Bronchial epithelial cell (primary cell): ENCODE results near the gene FLAD1. TPM values are rescaled to one million over a fixed set of nuclear protein-coding genes. Genes with fewer than 3 reads are reported as not detected.
"Not testable (repeated sequence)": the region's sequence is repeated elsewhere in the genome, so short reads cannot be mapped to it uniquely, and the experiment has no call there.

Source experiments
- DNase-seq: peaks from one replicate; pipeline ENCODE4 v3.0.0-alpha.2; 2010; ENCODE audit warnings: low read depth
- FAIRE-seq: peaks from 2 replicates; lab custom pipeline; 2011; peaks lifted over from hg19 to GRCh38; lab: Jason Lieb, UNC
- H3K27me3 ChIP-seq: 2 replicates; pipeline ENCODE4 v1.5.1; 2011; ENCODE audit warnings: low read length; ENCODE audit not compliant: control insufficient read depth, insufficient read depth
- H3K36me3 ChIP-seq: 2 replicates; pipeline ENCODE4 v1.5.1; 2011; ENCODE audit warnings: low read length; ENCODE audit not compliant: control insufficient read depth, insufficient read depth
- H3K4me3 ChIP-seq: 2 replicates; pipeline ENCODE4 v1.5.1; 2011; ENCODE audit warnings: mild to moderate bottlenecking, low read depth, low read length, control low read depth
- CTCF ChIP-seq: IDR thresholded peaks from 2 replicates; pipeline ENCODE4 v1.5.1; 2011; ENCODE audit warnings: mild to moderate bottlenecking, moderate library complexity, low read length, control low read depth, inconsistent platforms; ENCODE audit not compliant: insufficient read depth, severe bottlenecking
- total RNA-seq: library from RNA; depleted of rRNA; stranded (reverse); fragments of >200 nt; gene quantifications from 2 replicates; pipeline ENCODE4 v1.2.1, GENCODE V29; 2014

FLAD1 gene
- total RNA-seq, 1 donor from 2014 or later, result 40.8 TPM

DNA sequence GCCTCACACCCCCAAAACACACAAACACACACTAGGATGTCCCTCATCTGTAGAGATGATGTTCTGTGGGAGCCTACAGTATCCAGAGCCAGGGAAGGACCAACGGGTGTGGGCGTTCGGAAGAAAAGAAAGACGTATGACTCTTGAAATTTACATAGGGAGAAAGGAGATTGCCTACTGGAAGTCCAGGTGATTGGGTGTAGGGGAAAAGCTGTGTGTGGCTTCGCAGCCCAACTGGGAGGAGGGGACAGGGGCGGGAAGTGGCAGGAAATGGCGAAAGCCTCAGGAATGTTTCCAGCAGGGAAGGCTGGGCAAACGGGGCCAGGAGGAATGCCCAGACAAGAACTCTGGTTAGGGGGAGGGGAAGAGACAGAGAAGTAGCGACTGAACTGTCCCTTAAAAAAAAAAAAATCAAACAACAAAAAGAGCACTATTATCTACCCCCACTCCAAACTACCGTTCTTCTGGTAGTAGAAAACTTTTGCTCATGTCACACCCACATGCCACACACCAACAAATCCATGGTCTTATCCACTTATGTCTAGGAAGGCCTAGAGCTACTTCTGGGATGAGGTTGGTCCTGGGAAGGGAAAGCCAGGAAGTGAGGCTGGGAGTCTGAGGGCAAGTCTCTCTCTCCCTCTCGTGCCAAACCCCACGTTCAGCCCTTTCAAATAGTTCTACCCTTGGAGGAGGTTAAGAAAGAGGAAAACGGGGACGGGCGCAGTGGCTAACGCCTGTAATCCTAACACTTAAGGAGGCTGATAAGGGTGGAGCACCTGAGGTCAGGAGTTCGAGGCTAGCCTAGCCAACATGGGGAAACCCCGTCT is 10.4 kb upstream of the FLAD1 start:
- H3K36me3 ChIP-seq, result peaks cover 11% of the 10 kb centered on the region
- DNase-seq, result peak; percentile 98
- no peak for FAIRE-seq
- no peak for TF ChIP-seq CTCF
- H3K27me3 ChIP-seq, result no peaks in the 10 kb centered on the region
- peak overlapping the region; percentile 59 for H3K4me3 ChIP-seq

DNA sequence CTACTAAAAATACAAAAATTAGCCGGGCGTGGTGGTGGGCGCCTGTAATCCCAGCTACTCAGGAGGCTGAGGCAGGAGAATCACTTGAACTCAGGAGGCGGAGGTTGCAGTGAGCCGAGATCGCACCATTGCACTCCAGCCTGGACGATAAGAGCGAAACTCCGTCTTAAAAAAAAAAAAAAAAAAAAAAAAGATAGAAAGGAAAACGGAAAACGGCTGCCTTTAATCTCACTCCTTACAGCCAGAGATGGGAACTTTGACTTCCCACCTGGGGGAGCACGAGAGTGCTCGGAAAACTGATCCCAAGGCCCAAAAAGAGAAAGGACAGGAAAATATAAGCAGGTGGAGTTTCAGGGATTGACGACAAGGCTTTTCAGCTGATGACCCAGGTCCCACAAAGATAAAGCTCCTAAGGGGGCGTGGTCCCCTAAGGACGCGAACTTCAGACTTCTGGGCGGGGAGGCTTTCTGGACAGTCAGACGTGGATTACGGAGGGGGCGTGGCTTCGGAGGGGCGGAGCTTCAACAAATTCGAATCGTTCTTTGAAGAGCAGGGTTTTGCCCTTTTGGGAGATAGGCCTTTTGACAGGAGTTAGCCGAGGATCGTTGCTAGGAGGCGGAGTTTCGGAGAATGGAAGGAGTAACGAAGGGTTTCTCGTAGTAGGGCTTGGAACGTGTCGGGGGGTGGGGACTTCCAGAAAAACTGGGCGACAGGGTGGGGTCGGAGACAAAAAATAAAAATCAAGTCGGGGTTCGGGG is 9.6 kb upstream of the FLAD1 start:
- TF ChIP-seq CTCF, result peak; percentile 27
- FAIRE-seq (peak; percentile 72), DNase-seq (peak; percentile 97)
- H3K36me3 ChIP-seq, result peaks cover 5% of the 10 kb centered on the region
- peak overlapping the region; percentile 59 for H3K4me3 ChIP-seq
- H3K27me3 ChIP-seq, result no peaks in the 10 kb centered on the region

- no peak for TF ChIP-seq CTCF
- peak within 1 kb of the TSS; percentile 59 for H3K4me3 ChIP-seq
- FAIRE-seq, result peak; percentile 52
Observed at GRCh38 chr1:154974102-154974807, 8.9 kb upstream of the FLAD1 start, which contains the start of gene CKS1B. Gene CKS1B, plus strand, starts transcription at chr1:154974681. Its CDS starts 65 bp downstream, at chr1:154974746.

GRCh38 chr1:154974808-154975408 is 8.2 kb upstream of the FLAD1 start:
- Histone ChIP-seq H3K27me3 (no peaks in the 10 kb centered on the region), H3K36me3 (peaks cover under 1% of the 10 kb centered on the region), H3K4me3 (peak overlapping the region; percentile 35)
- FAIRE-seq, result no peak
- peak; percentile 93 for DNase-seq
- TF ChIP-seq CTCF, result no peak

More at GRCh38 chr1:154974102-154974807, 8.9 kb upstream of the FLAD1 start, which contains the start of gene CKS1B:
- no peaks in the 10 kb centered on the region for H3K27me3 ChIP-seq
- H3K36me3 ChIP-seq, result peaks cover 1% of the 10 kb centered on the region
- DNase-seq, result peak; percentile 100

DNA sequence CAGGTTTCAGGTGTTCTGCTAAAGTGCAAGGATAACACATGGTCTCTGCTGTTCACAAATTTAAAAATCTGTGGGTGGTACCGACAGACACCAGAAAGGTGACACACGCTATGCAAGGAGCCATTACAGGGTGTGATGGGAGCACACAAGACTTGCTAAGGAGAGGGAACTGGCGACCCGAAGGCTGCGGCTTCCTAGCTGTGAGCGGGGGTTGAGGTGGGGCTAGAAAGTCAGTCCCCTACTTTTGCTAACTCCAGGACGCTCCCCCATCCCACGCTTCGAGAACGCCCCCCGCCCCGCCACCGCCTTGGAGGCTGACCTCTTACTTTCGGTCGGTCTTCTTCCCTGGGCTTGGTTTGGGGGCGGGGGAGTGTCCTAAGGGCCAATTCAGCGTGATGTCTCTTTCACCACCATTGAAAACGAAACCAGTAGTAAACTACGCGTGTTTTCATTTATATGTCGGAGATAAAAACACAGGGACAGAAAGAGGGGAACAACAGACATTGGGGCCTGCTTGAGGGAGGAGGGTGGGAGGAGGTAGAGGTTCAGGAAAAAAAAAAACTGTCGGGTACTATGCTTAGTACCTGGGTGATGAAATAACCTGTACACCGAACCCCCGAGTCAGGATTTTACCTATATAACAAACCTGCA is 7.6 kb upstream of the FLAD1 start:
- Histone ChIP-seq H3K27me3 (no peaks in the 10 kb centered on the region), H3K36me3 (no peaks in the 10 kb centered on the region), H3K4me3 (peak overlapping the region; percentile 35)
- peak; percentile 40 for DNase-seq
- no peak for FAIRE-seq
- no peak for TF ChIP-seq CTCF

GRCh38 chr1:154977762-154978161 is 5.4 kb upstream of the FLAD1 start:
- not testable (repeated sequence) for H3K4me3 ChIP-seq, DNase-seq, FAIRE-seq, H3K27me3 ChIP-seq, H3K36me3 ChIP-seq
